Glutamatergic neuron (in vitro differentiated cells): ENCODE measurements around the gene UMAD1. TPM values are rescaled to one million over a fixed set of nuclear protein-coding genes. Genes with fewer than 3 reads are reported as not detected.
A peak's percentile ranks its signal among the peaks of the same experiment; 100 is the strongest.

Experiments used
- DNase-seq: peaks from one replicate; pipeline ENCODE4 v3.0.0; 2022
- H3K27ac Mint-ChIP-seq: one replicate; pipeline ENCODE4 v1.8.0; 2020; ENCODE audit warnings: mild to moderate bottlenecking, mixed read lengths, inconsistent platforms; ENCODE audit not compliant: unreplicated experiment
- H3K27me3 Mint-ChIP-seq: one replicate; pipeline ENCODE4 v1.8.0; 2020; ENCODE audit warnings: mild to moderate bottlenecking, moderate library complexity, mixed read lengths, inconsistent platforms; ENCODE audit not compliant: unreplicated experiment
- H3K36me3 Mint-ChIP-seq: one replicate; pipeline ENCODE4 v1.8.0; 2020; ENCODE audit warnings: mild to moderate bottlenecking, mixed read lengths, inconsistent platforms; ENCODE audit not compliant: unreplicated experiment
- H3K4me1 Mint-ChIP-seq: one replicate; pipeline ENCODE4 v1.8.0; 2020; ENCODE audit warnings: mild to moderate bottlenecking, low read depth, mixed read lengths, inconsistent platforms; ENCODE audit not compliant: unreplicated experiment
- H3K4me3 Mint-ChIP-seq: one replicate; pipeline ENCODE4 v1.8.0; 2020; ENCODE audit warnings: mild to moderate bottlenecking, mixed read lengths, inconsistent platforms; ENCODE audit not compliant: unreplicated experiment
- H3K9me3 Mint-ChIP-seq: one replicate; pipeline ENCODE4 v1.8.0; 2020; ENCODE audit warnings: mild to moderate bottlenecking, moderate library complexity, mixed read lengths, inconsistent platforms; ENCODE audit not compliant: unreplicated experiment
- CTCF ChIP-seq: fragments of 200-600 bp; sonication (generic); IDR thresholded peaks from one replicate; pipeline ENCODE4 v1.5.0; 2021; ENCODE audit not compliant: partially characterized antibody, unreplicated experiment
- total RNA-seq: library from RNA; stranded (reverse); fragmentation: NEBNext Ultra II Directional; extraction: Animal tissue kit (Norgen Biotek cat#: 25700); gene quantifications from one replicate; pipeline ENCODE4 v1.2.1, GENCODE V29; 2021; ENCODE audit not compliant: unreplicated experiment

The UMAD1 gene
- total RNA-seq, 1 donor from 2014 or later: 5.2 TPM

GRCh38 chr7:7681191-7681935 is 40.8 kb downstream of the UMAD1 start:
- no peaks in the 10 kb centered on the region for H3K9me3 Mint-ChIP-seq
- peak; percentile 59 for TF ChIP-seq CTCF
- no peaks in the 10 kb centered on the region for H3K36me3 Mint-ChIP-seq
- H3K27me3 Mint-ChIP-seq: peaks cover 3% of the 10 kb centered on the region
- DNase-seq: no peak
- no peak overlapping the region for H3K4me3 Mint-ChIP-seq
- H3K4me1 Mint-ChIP-seq: peaks cover 11% of the 10 kb centered on the region
- H3K27ac Mint-ChIP-seq: no peak overlapping the region

- peaks cover 3% of the 10 kb centered on the region for H3K27me3 Mint-ChIP-seq
- H3K4me1 Mint-ChIP-seq: peaks cover 11% of the 10 kb centered on the region
- no peaks in the 10 kb centered on the region for H3K9me3 Mint-ChIP-seq
- H3K27ac Mint-ChIP-seq: no peak overlapping the region
- no peaks in the 10 kb centered on the region for H3K36me3 Mint-ChIP-seq
- no peak overlapping the region for H3K4me3 Mint-ChIP-seq
- TF ChIP-seq CTCF: no peak
- DNase-seq: no peak
Observed at GRCh38 chr7:7681936-7682329, 41.4 kb downstream of the UMAD1 start.

- H3K27ac Mint-ChIP-seq: no peak overlapping the region
- no peak overlapping the region for H3K4me3 Mint-ChIP-seq
- no peak for TF ChIP-seq CTCF
- H3K9me3 Mint-ChIP-seq: no peaks in the 10 kb centered on the region
- H3K27me3 Mint-ChIP-seq: peaks cover 3% of the 10 kb centered on the region
- no peak for DNase-seq
- peaks cover 11% of the 10 kb centered on the region for H3K4me1 Mint-ChIP-seq
- no peaks in the 10 kb centered on the region for H3K36me3 Mint-ChIP-seq
Observed at GRCh38 chr7:7682861-7683260, 42.3 kb downstream of the UMAD1 start.

GRCh38 chr7:7686811-7687508 is 46.4 kb downstream of the UMAD1 start:
- H3K36me3 Mint-ChIP-seq: no peaks in the 10 kb centered on the region
- no peak overlapping the region for H3K27ac Mint-ChIP-seq
- H3K4me1 Mint-ChIP-seq: peaks cover 6% of the 10 kb centered on the region
- DNase-seq: no peak
- no peak overlapping the region for H3K4me3 Mint-ChIP-seq
- H3K9me3 Mint-ChIP-seq: no peaks in the 10 kb centered on the region
- no peak for TF ChIP-seq CTCF
- H3K27me3 Mint-ChIP-seq: no peaks in the 10 kb centered on the region

GRCh38 chr7:7687800-7688199 is 47.2 kb downstream of the UMAD1 start:
- no peak for DNase-seq
- peaks cover 4% of the 10 kb centered on the region for H3K4me1 Mint-ChIP-seq
- no peaks in the 10 kb centered on the region for H3K9me3 Mint-ChIP-seq
- no peak overlapping the region for H3K4me3 Mint-ChIP-seq
- TF ChIP-seq CTCF: no peak
- H3K27me3 Mint-ChIP-seq: no peaks in the 10 kb centered on the region
- no peaks in the 10 kb centered on the region for H3K36me3 Mint-ChIP-seq
- H3K27ac Mint-ChIP-seq: no peak overlapping the region
